ENCODE measurements around the gene SLC6A11. TPM values are rescaled to one million over a fixed set of nuclear protein-coding genes. Genes with fewer than 3 reads are reported as not detected.

Gene SLC6A11
- total RNA-seq, 6 experiments from 2014 or later: 0.05 TPM; not detected in 5

DNA sequence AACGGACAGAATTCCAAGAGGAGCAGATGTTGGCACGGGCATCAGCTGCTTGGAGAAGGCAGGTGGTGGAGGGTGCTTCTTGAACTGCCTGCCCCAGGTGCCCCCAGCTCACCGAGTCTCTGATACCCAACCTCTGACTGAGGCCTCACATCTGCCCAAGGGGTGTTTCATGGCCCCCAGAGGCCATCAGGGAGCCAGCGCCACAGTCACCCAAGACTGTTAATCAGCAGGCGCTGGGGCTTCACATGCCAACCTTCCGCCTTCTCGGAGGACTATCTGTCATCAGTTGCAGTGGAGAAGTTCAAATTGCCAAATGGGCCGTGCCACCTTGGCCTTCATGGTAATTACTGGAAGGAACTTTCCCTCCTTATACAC is 114.6 kb downstream of the SLC6A11 start:
- no peak for DNase-seq
- H3K36me3 Mint-ChIP-seq (ENCODE audit: low read depth): no peaks in the 10 kb centered on the region
- H3K4me1 Mint-ChIP-seq (ENCODE audit: low read depth): peaks cover 14% of the 10 kb centered on the region
- TF ChIP-seq, protein P1, sequence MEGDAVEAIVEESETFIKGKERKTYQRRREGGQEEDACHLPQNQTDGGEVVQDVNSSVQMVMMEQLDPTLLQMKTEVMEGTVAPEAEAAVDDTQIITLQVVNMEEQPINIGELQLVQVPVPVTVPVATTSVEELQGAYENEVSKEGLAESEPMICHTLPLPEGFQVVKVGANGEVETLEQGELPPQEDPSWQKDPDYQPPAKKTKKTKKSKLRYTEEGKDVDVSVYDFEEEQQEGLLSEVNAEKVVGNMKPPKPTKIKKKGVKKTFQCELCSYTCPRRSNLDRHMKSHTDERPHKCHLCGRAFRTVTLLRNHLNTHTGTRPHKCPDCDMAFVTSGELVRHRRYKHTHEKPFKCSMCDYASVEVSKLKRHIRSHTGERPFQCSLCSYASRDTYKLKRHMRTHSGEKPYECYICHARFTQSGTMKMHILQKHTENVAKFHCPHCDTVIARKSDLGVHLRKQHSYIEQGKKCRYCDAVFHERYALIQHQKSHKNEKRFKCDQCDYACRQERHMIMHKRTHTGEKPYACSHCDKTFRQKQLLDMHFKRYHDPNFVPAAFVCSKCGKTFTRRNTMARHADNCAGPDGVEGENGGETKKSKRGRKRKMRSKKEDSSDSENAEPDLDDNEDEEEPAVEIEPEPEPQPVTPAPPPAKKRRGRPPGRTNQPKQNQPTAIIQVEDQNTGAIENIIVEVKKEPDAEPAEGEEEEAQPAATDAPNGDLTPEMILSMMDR (IDR thresholded peaks at IDR 0.05): no peak
- no peak overlapping the region for H3K4me3 Mint-ChIP-seq
- H3K27me3 Mint-ChIP-seq (ENCODE audit: insufficient read depth): peaks cover 27% of the 10 kb centered on the region
- no peaks in the 10 kb centered on the region for H3K9me3 Mint-ChIP-seq
- no peak overlapping the region for H3K27ac Mint-ChIP-seq

DNA sequence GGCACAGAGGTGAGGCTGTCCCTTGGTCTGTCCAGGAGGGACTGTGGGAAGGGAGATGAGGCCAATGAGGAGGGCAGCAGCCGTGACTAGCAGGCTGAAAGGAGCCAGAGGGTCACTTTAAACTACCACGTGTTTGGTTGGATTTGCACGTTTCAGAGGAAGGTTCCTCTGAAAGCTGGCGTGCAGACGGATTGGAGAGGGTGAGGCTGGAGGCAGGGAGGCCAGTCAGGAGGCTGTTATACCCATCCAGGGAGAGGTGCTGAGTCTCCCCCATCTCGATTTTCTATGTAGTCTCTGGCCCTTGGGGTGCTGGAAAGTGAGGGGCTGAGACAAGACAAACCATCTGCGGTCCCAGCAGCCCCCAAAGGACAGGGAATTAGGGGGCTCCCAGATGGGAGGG is 116.6 kb downstream of the SLC6A11 start:
- DNase-seq: no peak
- Mint-ChIP-seq H3K27ac (peak overlapping the region; percentile 72; the same call in 1 of the 2 replicates), H3K4me1 (ENCODE audit: low read depth) (peaks cover 14% of the 10 kb centered on the region), H3K4me3 (no peak overlapping the region), H3K27me3 (ENCODE audit: insufficient read depth) (peaks cover 28% of the 10 kb centered on the region), H3K9me3 (no peaks in the 10 kb centered on the region), H3K36me3 (ENCODE audit: low read depth) (no peaks in the 10 kb centered on the region)
- TF ChIP-seq, protein P1 (IDR thresholded peaks at IDR 0.05): no peak

DNA sequence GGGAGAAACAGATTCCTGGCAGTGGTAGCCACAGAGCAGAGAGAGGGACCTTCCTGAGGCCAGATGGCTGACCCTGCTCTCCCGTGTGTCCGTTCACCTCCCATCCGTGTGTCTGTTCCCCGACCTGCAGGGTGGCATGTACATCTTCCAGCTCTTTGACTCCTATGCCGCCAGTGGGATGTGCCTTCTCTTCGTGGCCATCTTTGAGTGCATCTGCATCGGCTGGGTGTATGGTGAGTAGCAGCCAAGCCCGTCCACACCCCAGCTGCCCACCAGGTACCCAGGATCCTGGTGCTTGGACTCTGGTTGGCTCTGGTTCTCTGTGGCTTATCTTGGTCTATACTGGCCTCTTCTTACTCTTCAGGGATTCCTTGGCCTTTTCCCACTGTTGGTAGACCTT is 117.0 kb downstream of the SLC6A11 start:
- DNase-seq: no peak
- TF ChIP-seq, protein P1 (IDR thresholded peaks at IDR 0.05): no peak
- Mint-ChIP-seq H3K36me3 (ENCODE audit: low read depth) (no peaks in the 10 kb centered on the region), H3K4me3 (no peak overlapping the region), H3K27me3 (ENCODE audit: insufficient read depth) (peaks cover 28% of the 10 kb centered on the region), H3K4me1 (ENCODE audit: low read depth) (peaks cover 14% of the 10 kb centered on the region), H3K27ac (peak overlapping the region; percentile 72; the same call in 1 of the 2 replicates), H3K9me3 (no peaks in the 10 kb centered on the region)

DNA sequence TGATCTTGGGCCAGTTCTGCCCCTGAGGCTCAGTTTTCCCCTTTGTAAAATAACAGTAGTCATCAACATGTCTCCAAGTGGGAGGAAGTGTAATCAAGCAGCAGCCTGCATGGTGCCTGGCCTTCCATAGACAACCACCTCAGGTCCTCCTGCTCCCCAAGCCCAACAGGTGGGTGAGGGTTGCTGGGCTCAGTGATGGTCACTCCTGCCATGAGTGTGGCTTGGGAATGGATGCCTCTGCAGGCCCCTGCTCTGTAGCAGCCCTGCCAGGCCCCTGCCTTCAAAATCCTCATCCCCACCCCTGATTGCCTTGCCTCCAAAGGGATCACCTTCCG is 117.4 kb downstream of the SLC6A11 start:
- no peak for DNase-seq
- Mint-ChIP-seq H3K27me3 (ENCODE audit: insufficient read depth) (peaks cover 32% of the 10 kb centered on the region), H3K36me3 (ENCODE audit: low read depth) (no peaks in the 10 kb centered on the region), H3K4me1 (ENCODE audit: low read depth) (peaks cover 14% of the 10 kb centered on the region), H3K27ac (peak overlapping the region; percentile 72; the same call in 1 of the 2 replicates), H3K9me3 (no peaks in the 10 kb centered on the region), H3K4me3 (peak overlapping the region; percentile 53; the same call in 1 of the 2 replicates)
- TF ChIP-seq, protein P1 (IDR thresholded peaks at IDR 0.05): no peak

DNA sequence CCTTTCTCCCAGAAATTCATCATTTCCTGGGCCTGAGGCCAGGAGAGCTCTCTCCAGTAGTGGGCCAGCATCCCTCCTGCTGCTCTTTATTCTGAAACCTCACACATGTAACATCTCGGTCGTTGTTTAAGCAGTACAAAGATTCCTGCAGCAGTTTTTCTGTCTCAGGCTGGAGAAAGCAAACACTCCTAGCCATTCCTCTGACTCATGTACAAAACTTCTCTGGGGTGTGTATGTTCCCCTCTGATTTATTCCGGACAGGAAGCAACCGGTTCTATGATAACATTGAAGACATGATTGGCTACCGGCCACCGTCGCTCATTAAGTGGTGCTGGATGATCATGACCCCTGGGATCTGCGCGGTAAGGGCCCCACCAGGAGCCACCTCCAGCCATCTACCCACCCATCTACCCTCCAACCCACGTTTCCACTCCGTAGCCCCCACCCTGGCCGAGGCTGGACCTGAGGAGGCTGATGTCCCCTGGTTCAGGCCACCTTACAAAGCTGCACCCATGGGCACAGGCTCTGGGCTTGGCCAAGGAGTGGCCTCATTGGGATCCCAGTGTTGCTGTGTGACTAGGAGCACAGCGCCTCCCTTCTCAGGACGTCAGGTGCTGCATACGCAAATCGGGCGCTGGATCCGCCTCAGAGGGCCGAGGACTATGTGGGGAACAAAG is 117.9 kb downstream of the SLC6A11 start:
- Mint-ChIP-seq H3K36me3 (ENCODE audit: low read depth) (no peaks in the 10 kb centered on the region), H3K4me1 (ENCODE audit: low read depth) (peaks cover 14% of the 10 kb centered on the region), H3K27me3 (ENCODE audit: insufficient read depth) (peaks cover 34% of the 10 kb centered on the region), H3K9me3 (no peaks in the 10 kb centered on the region), H3K4me3 (peak overlapping the region; percentile 53; the same call in 1 of the 2 replicates), H3K27ac (peak overlapping the region; percentile 72)
- TF ChIP-seq, protein P1 (IDR thresholded peaks at IDR 0.05): 0 out of 2 replicates have a peak, but pooled peaks have one; percentile 8
- peak; percentile 53 for DNase-seq
